T follicular helper cell (primary cell): ENCODE data around the gene NEDD4L.

ENCODE experiments used
- DNase-seq: peaks from one replicate; pipeline ENCODE4 v3.0.0-alpha.2; 2020; ENCODE audit warnings: low read depth

NEDD4L gene

DNA sequence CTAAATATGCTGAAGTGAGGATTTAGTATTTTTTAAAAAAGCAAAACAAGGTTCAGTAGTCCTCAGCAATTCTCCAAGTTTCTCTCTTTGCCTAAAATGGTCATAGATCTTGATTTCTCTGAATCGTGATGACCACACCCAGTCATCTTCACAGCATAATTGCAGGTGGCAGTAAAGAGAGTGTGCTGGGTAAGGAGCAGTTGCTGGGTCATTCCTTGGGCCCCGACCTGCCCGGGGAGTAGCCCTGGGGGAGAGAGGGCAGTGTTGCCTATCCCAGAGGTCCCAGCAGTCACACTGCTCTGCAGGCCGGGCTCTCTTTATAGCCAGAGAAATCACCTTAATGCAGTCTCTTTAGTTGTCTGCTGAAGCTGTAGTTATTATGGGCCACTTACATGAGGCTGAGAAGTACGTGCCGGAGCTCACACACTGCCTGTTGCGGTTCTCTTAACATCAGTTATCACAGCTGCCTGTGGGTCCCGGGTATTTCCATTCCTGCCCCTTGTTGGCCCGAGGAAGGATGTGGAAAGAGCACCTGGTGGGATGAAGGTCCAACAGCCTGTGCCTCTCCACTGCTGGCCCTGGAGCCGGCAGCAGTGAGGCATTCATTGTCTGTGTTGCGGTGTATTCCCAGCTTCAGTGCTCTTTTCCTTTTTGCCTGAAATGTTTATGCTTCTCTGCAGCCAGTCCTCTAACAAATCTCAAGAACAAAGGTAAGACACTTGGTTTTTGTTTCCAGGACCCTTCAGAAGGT is 354.8 kb downstream of the NEDD4L start:
- no peak for DNase-seq

DNA sequence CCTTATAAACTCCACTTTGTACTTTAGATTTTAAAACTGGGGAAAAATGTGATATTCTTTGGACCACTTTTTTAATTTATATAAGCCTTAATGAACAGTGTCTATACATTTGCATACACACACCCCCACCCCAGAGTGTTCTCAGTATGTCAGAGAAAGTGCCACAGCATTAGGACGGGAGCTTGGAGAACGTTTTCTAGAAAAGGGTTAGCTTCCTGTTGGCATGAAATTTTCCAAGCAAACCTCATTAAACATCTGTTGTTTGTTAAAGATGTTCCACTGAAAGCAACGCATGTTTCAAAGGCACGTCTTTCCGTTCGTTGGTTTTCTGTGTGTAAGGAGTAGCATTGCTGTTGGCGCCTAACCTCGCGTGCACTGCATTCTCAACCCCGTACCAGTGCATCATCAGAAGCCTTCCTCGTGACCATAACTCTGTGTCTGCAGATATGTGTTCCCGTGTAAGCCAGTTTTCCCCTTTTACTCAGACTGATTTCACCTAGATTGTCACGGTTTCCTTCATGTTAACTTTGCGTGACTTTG is 356.4 kb downstream of the NEDD4L start:
- DNase-seq: no peak

DNA sequence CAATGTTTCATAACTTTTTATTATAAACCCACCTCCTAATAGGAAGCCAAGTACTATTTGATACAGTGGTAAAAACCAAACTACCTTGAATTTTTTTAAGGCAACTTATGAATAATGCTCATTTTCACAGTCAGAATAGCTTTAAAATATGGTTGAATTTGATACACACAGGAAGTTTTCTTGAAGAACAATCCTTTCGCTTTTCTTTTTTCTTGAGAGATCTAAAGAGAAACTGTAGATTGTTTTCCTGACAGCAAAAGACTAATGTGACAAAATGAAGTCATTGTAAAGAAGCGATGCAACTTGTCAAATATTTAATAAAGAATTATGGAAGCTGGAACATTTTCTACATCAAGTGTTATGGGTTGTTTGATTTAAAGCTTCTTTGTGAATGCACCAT is 357.2 kb downstream of the NEDD4L start:
- no peak for DNase-seq

DNA sequence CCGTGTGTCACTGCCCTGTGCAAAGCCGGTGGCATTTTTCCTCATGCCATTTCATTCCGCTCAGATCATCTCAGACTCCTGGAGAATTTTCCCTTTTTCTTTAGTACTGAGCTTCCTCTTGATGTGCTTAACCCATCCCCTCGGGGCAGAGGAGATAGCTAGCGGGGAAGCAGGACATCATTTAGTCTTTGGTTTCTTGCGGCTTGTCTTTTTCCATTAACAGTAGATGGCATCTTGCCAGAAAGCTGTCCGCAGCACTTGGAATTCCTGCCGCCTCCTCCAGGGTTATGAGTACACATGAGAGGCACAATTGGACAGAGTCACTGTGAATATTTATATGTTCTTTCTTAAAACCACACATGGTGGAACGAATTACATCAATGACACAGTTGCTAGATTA is 358.2 kb downstream of the NEDD4L start:
- no peak for DNase-seq

DNA sequence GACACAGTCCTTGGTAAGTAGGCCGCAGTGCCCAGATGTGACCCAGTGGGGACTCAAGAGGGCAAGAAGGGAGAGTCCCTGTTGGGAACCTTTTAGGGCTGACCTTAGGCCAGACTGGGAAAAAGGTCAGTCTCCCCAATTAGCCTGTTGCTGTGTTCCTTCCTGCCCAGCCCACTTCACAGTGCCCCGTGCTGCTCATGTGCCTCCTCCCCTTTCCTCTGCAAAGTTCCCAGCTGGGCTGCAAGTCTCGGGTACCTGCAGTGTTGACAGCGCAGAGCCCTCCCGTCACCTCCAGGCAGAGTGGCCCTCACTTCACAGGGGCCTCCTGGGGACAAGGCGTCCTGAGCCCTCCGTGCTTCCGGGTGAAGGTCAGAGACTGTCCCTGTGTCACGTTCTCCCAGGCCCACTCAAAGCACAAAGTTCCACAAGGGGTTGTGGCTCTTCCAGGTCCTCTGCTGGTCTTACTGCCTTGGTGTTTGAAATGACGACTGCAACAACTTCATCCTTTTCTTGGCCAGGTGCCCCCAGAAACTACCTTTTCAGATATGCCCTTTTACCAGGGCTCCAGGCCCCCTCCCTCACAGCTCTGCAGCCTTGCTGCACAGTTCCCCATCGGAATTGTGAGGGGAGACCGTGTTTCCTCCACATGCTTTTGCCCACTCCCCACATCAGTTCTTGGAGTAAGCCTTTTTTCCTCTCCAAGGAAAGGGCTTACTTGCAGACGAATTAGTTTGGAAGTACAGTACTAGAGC is 359.1 kb downstream of the NEDD4L start:
- no peak for DNase-seq

GRCh38 chr18:58403799-58404455 is 359.9 kb downstream of the NEDD4L start:
- DNase-seq: no peak

- DNase-seq: no peak
Measured at GRCh38 chr18:58405107-58405898, 361.3 kb downstream of the NEDD4L start.

- DNase-seq: no peak
Measured at GRCh38 chr18:58407263-58407648, 363.2 kb downstream of the NEDD4L start.

- no peak for DNase-seq
Measured at GRCh38 chr18:58407649-58408407, 363.8 kb downstream of the NEDD4L start.

DNA sequence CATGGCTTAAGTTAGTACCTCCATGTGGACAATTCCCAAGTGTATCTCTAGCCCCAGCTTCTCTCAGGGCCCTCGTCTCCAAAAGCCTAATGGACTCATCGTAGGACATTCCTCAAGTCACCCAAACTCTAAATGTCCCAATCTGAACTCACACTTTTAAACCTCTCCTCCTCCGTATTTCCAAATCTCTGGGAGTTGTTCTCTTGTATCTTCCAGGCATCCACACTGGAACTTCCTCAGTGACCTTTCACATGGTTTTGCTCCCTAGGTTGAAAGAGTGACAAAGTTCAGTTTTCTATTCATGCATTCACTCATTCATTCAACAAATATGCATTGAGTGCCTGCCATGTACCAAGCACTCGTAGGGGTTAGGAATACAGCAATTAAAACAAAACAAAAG is 364.6 kb downstream of the NEDD4L start:
- no peak for DNase-seq

GRCh38 chr18:58409802-58410445 is 365.9 kb downstream of the NEDD4L start:
- no peak for DNase-seq

GRCh38 chr18:58411323-58411722 is 367.3 kb downstream of the NEDD4L start:
- no peak for DNase-seq

DNA sequence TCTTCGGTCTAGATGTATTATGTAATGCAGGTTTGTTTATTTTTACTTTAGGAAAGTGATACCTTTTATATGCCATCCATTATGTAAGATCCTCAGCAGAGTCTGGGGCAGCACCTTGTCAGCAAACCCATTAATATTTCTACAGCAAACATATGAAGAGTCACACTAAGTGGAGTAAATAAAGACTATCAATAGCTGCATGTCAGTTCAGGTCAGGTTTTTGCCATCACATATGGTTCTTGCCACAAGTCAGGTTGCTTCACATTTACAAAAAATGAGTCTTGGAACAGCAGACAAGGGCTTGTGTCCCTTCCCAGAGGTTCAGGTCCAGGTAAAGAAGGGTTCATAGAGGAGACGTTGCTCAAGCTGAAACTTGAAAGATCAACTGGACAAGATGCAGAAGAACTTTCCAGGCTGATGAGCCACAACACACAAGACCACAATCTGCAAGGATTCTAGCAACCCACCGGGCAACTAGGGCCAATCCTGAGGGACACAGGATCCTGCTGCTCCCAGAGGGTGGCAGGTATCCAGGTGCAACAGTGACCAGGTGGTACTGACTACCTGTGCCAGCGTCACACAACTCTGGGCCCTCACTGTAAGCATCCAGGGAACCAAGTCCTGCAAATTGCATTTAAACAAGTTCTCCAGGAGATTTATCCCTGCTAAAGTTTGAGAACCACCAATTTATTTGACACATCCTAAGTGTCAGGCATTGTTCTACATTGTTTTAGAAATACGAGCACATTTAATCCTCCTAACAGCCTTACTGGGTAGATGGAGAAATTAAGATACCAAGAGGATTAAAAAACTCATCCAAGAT is 369.0 kb downstream of the NEDD4L start:
- no peak for DNase-seq

- DNase-seq: no peak
Measured at GRCh38 chr18:58413667-58414628, 369.9 kb downstream of the NEDD4L start.

DNA sequence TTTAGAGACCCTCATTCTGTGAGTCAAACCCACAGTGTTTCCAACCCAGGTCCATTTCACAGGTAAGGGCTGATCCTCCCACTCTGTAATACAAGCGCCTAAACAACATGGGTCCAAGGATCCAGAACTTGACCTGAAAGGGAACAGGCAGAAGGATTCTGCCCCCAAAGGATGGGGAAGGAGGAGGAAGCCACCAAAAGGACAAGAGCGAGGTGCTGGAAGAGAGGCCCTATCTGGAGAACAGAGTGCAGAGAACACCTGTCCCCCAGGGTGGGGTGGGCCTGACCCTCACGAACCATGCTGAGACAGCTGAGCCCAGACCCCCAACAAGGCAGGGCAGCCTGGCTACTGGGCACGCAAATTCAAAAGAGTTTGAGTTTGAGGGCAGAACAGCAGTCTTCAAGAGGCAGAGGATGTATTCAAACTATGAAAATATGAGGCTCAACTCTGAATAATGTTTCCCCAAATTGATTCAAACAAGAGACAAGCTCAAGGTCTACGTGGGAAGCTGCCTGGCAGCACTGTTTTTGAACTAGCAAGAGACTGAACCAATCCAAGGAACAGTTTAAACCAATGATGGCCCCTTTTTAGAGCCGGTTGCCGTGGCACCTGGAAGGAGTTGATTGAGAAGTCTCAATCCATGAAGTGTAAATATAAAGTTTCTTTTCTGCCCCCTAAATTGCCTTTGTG is 372.1 kb downstream of the NEDD4L start:
- DNase-seq: no peak

- DNase-seq: no peak
Measured at GRCh38 chr18:58416704-58417683, 373.0 kb downstream of the NEDD4L start.

DNA sequence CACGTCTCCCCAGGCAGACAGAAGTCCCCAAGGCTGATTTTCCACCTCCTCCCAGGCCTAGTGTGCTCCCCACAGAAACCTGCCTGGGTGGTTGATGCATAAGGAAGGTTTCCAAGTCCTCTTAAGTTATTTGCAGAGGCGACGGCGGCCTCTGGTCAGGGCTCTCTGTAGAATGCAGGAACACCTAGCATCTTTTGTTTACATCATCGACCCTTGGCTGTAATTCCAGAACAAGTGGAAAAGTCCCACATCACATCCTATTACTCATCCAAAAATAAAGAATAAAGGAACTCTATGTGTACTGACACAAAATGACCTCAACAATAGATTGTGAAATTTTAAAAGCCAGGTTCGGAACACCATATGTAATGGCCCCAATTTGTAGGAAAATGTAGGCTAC is 373.7 kb downstream of the NEDD4L start:
- DNase-seq: no peak
